Measurements from ENCODE around the gene EMP1.

EMP1 gene

DNA sequence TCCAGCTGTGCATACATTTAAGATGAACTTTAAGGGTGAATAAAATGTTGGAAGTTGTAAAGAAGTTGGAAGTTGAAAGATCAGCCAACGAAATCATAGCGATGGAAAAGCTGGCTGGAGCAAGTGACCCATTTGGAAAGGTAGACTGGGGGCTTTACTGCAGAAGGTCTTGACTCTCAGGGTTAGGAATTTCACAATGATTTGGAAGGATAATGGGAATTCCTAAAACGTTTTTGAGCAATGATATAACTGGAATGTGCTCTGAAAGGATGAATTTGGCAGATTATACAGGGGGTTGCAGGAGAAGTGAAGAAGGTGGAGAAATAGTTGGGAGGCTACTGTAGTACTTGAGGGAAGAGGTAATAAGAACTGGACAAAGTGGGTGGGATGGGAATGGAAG, 27.4 kb downstream of the EMP1 start:
- DNase-seq (ENCODE audit: extremely low read depth, low read depth): no peak

DNA sequence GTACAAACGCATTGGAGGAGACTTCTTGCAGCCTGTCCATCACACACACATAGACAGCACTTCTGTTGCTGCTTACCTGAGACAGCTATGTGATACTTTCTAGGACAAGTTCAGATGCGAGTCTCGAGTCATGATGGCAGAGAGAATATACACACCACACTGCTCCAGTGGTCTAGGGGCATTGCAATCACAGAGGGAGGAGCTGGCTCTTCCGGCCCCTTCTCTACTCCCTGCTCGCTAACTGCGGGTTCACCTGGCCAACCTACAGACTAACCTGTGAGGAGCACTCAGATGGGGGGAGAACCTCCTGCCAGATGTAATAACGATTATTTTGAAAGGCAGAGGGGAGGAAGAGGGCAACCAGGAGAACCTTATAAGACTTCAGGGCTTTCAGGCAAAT, 30.7 kb downstream of the EMP1 start:
- DNase-seq (ENCODE audit: extremely low read depth, low read depth): no peak
- TF ChIP-seq, protein P1, sequence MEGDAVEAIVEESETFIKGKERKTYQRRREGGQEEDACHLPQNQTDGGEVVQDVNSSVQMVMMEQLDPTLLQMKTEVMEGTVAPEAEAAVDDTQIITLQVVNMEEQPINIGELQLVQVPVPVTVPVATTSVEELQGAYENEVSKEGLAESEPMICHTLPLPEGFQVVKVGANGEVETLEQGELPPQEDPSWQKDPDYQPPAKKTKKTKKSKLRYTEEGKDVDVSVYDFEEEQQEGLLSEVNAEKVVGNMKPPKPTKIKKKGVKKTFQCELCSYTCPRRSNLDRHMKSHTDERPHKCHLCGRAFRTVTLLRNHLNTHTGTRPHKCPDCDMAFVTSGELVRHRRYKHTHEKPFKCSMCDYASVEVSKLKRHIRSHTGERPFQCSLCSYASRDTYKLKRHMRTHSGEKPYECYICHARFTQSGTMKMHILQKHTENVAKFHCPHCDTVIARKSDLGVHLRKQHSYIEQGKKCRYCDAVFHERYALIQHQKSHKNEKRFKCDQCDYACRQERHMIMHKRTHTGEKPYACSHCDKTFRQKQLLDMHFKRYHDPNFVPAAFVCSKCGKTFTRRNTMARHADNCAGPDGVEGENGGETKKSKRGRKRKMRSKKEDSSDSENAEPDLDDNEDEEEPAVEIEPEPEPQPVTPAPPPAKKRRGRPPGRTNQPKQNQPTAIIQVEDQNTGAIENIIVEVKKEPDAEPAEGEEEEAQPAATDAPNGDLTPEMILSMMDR (IDR thresholded peaks at IDR 0.05; ENCODE audit: low read depth, low read length): no peak

More for the DNA sequence above, 27.4 kb downstream of the EMP1 start:
- TF ChIP-seq, protein P1 (IDR thresholded peaks at IDR 0.05; ENCODE audit: low read depth, low read length): no peak

DNA sequence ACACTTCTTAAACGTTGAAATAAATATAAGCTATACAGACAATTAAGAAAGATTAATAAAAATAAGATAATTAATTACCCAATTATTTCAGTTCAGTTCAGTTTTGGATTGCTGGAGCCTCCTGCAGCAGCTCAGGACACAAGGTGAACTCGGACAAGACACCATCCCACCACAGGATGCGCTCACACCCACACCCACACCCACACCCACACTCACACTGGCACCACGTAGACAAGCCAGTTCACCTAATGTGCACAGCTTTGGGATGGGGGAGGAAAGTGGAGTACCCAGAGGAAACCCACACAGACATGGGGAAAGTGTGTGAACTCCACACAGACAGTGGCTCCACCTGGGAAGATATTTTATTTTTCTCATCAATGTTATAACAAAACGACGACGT, 32.1 kb downstream of the EMP1 start:
- TF ChIP-seq, protein P1 (IDR thresholded peaks at IDR 0.05; ENCODE audit: low read depth, low read length): no peak
- no peak for DNase-seq (ENCODE audit: extremely low read depth, low read depth)

DNA sequence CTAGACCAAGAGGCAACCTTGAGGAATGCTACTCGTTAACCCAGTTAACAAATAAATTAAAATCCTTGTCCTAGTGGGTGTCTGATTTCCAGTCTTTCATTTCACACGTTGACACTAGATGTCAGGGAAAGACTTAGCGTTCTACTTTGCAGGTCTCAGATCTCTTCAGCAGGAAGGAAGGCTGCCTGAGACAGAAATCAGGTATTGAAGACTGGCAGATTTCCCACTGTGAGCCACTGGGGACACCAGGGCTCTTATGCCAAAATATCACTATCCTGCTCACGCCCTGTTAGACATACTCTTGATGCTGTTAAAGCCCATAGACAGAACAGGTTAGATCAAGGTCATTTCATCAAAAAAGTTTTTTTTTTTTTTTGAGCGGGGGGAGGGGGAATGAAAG, 33.0 kb downstream of the EMP1 start:
- TF ChIP-seq, protein P1 (IDR thresholded peaks at IDR 0.05; ENCODE audit: low read depth, low read length): no peak
- no peak for DNase-seq (ENCODE audit: extremely low read depth, low read depth)

DNA sequence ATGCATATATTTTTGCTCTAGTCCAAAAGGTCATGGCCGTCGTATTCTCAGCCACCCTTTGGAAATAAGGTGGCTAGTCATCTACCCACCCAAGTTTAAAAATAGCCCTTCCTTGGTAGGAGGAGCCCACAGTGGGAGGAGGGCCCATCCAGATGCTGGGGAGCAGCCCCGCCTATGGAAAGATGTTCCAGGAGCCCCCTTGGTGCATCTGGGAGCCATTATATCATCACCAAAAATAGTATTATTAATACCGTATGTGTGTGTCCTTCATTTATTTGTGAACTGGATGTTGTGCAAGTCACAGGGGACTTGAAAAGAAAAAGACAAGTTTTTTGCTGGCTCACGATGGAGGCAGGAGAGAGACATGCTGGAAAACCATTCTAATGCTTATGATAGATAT, 34.0 kb downstream of the EMP1 start:
- TF ChIP-seq, protein P1 (IDR thresholded peaks at IDR 0.05; ENCODE audit: low read depth, low read length): no peak
- peak; percentile 63 for DNase-seq (ENCODE audit: extremely low read depth, low read depth)

DNA sequence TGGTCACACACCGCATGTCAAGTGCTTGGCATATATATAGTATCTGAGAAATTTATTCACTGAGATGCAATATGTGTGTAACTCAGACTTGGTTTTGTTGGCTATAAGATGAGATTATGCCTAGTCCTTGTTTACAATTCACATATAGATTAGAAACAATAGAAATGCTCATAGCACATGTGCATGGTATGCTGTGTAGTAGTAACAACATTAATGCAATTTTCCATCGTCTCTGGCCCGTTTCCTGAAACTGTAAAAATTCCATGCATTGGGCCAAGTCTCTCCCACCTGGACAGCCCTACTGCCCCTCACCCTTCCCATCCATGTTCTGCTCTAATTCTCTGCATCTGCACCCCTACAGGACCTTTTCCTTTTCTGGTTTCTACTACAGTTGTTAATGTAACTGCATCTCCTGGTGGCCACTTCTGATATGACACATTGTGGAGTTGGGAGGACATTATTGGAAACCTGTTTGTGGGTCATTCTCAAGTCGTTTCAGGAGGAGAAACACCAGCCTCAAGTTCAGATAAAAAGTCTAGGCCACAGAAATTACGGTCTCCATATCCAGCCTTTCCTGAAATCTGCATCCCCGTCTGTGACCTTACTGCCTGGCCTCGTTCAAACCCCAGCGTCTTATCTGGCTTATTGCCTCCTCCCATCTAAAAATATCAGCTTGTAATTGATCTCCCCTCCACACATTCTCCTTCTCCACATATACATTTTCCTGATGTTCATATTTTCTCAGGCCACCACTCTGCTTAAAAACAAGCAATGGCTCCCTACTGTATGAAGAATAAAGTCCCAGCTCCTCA, 37.5 kb downstream of the EMP1 start:
- TF ChIP-seq, protein P1 (IDR thresholded peaks at IDR 0.05; ENCODE audit: low read depth, low read length): peak; percentile 97
- DNase-seq (ENCODE audit: extremely low read depth, low read depth): no peak

DNA sequence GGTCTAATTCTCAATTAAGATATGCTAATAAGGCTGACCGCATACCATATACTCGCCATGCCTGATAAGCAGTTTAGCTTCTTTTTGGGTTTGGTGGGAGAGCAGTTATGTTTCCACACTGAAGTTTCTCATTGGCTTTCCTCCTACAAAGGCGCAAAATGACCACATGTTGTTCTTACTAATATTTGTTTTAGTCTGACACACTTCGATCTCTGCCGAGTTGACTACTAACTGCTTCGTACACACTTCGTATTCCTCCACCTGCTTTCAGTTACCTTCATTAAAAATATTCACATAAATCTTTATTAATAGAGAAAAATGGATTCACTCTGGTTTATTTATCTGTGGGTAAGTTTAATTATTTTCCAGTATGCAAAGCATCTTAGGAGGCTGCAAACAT, 41.7 kb downstream of the EMP1 start:
- TF ChIP-seq, protein P1 (IDR thresholded peaks at IDR 0.05; ENCODE audit: low read depth, low read length): no peak
- no peak for DNase-seq (ENCODE audit: extremely low read depth, low read depth)

All from AG09319 (cell line).